NCI-H460 (cell line): Measurements from ENCODE around the gene PEX26. TPM values are rescaled to one million over a fixed set of nuclear protein-coding genes. Genes with fewer than 3 reads are reported as not detected.

Experiments
- DNase-seq: peaks from one replicate; pipeline ENCODE4 v3.0.0-alpha.2; 2016; ENCODE audit warnings: low read depth; ENCODE audit errors: extremely low read depth
- small RNA-seq, 2 experiments: library from RNA; depleted of rRNA; stranded (forward); fragments of <200 nt; gene quantifications; one replicate each; pipeline ENCODE3, GENCODE V24; 2014
- total RNA-seq: library from RNA; depleted of rRNA; stranded (reverse); fragments of >200 nt; shearing (Covaris generic); gene quantifications from 2 replicates; pipeline ENCODE4 v1.2.3, GENCODE V29; 2014; rRNA removed

Gene PEX26
- total RNA-seq, 1 experiment from 2014 or later, result 14.7 TPM

- no peak for DNase-seq
Measured at GRCh38 chr22:18148293-18148965, 70.6 kb downstream of the PEX26 start.

- DNase-seq, result no peak
Measured at GRCh38 chr22:18152519-18152918, 74.7 kb downstream of the PEX26 start.

DNA sequence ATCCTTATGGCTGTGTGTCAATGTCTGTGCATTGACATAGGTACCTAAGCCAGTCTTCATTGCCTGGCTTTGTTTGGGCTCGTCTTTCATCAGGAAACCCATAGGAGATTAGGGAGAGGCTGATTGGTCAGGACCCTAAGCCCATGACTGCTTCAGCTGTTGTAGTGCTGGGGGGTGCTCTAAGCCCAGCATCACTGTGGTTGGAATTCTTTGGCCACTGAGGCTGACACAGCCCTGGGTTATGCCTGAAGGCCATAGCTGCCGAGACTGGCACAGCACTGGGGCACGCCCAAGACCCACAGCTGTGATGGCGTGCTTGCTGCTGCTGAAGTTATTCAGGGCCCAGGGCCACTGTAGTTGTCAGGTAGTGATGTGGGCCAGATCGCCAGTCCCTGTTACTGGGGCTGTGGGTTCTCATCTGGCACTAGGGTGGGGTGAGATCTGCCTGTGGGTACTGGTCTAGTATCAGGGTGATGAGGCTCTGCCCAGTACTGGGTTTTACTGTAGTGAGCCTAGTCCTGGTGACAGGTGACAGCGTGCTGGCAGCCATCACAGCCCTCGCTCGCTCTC lies 77.1 kb downstream of the PEX26 start:
- no peak for DNase-seq

Small RNA genes lying within 50 kb of the gene (small RNA-seq; reads per million reads assigned to genes)
- gene AC016027.5, result 0 reads per million in 2 experiments

Other genes with a start within 250 kb of the PEX26 start
- gene MICAL3, start 53.4 kb upstream of the PEX26 start, total RNA-seq, result 11.3 and 15.2 TPM in 2 replicates
- gene TUBA8, start 32.8 kb downstream of the PEX26 start, total RNA-seq, result 0.45 and 2.0 TPM in 2 replicates
- 14.6 and 16.2 TPM in 2 replicates for gene USP18, start 72.2 kb downstream of the PEX26 start, total RNA-seq